ENCODE results near the gene FBXW7. TPM values are rescaled to one million over a fixed set of nuclear protein-coding genes. Genes with fewer than 3 reads are reported as not detected.

The FBXW7 gene
- total RNA-seq, 1 experiment from 2014 or later = 30.9 TPM

GRCh38 chr4:152422817-152423320 lies 113.0 kb downstream of the FBXW7 start:
- Histone ChIP-seq H3K79me2 (ENCODE audit: low read length) (no peaks in the 10 kb centered on the region), H3K9me2 (replicated peaks; ENCODE audit: insufficient read depth, low read length) (no peaks in the 10 kb centered on the region), H3K9me3 (ENCODE audit: low read length) (no peaks in the 10 kb centered on the region), H3K27me3 (ENCODE audit: low read length) (no peaks in the 10 kb centered on the region), H2AFZ (ENCODE audit: low read length) (no peak overlapping the region), H3K9ac (ENCODE audit: low read length) (no peak overlapping the region), H3K4me3 (ENCODE audit: low read length) (no peak overlapping the region), H3K4me1 (ENCODE audit: low read length) (no peaks in the 10 kb centered on the region), H3K27ac (ENCODE audit: low read length) (no peak overlapping the region), H4K20me1 (ENCODE audit: insufficient read depth, low read depth, low read length) (peaks cover 91% of the 10 kb centered on the region), H3K36me3 (ENCODE audit: insufficient read depth, low read length) (no peaks in the 10 kb centered on the region), H3K4me2 (ENCODE audit: low read depth, low read length, poor library complexity, severe bottlenecking) (no peak overlapping the region)
- DNase-seq = no peak

DNA sequence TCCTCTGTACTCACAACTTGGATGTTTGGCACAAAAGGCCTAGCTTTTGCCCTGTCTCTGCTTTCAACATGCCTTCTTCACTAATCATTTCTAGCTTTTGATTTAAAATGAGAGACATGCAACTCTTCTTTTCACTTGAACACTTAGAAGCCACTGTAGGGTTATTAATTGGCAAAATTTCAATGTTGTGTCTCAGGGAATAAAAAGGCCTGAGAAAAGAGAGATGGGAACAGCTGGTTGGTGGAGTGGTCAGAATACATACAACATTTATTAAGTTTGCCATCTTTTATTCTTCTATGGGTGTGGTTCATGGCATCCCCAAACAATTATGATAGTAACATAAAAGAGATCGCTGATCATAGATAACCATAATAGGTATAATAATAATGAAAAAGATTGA lies 114.3 kb downstream of the FBXW7 start:
- H3K4me2 ChIP-seq (ENCODE audit: low read depth, low read length, poor library complexity, severe bottlenecking) = no peak overlapping the region
- DNase-seq = no peak
- H3K4me1 ChIP-seq (ENCODE audit: low read length) = no peaks in the 10 kb centered on the region
- no peak overlapping the region for H2AFZ ChIP-seq (ENCODE audit: low read length)
- no peak overlapping the region for H3K4me3 ChIP-seq (ENCODE audit: low read length)
- no peak overlapping the region for H3K27ac ChIP-seq (ENCODE audit: low read length)
- H3K9ac ChIP-seq (ENCODE audit: low read length) = no peak overlapping the region
- no peaks in the 10 kb centered on the region for H3K36me3 ChIP-seq (ENCODE audit: insufficient read depth, low read length)
- H3K27me3 ChIP-seq (ENCODE audit: low read length) = no peaks in the 10 kb centered on the region
- H3K79me2 ChIP-seq (ENCODE audit: low read length) = no peaks in the 10 kb centered on the region
- H3K9me3 ChIP-seq (ENCODE audit: low read length) = no peaks in the 10 kb centered on the region
- peaks cover 91% of the 10 kb centered on the region for H4K20me1 ChIP-seq (ENCODE audit: insufficient read depth, low read depth, low read length)
- H3K9me2 ChIP-seq (replicated peaks; ENCODE audit: insufficient read depth, low read length) = no peaks in the 10 kb centered on the region

DNA sequence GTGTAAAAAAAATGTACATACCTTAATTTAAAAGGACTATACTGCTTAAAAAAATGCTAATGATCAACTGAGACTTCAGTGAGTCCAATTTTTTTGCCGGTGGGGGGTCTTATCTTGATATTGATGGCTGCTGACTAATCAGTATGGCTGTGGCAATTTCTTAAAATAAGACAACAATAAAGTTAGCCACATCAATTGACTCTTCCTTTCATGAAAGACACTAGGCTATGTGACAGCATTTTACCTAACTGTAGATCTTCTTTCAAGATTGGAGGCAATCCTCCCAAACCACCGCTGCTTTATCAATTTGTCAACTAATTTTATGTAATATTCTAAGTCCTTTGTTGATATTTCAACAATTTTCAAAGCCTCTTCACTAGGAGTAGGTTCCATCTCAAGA lies 116.1 kb downstream of the FBXW7 start:
- no peaks in the 10 kb centered on the region for H3K27me3 ChIP-seq (ENCODE audit: low read length)
- H3K9ac ChIP-seq (ENCODE audit: low read length) = no peak overlapping the region
- no peak for DNase-seq
- no peak overlapping the region for H2AFZ ChIP-seq (ENCODE audit: low read length)
- no peaks in the 10 kb centered on the region for H3K9me2 ChIP-seq (replicated peaks; ENCODE audit: insufficient read depth, low read length)
- H4K20me1 ChIP-seq (ENCODE audit: insufficient read depth, low read depth, low read length) = peaks cover 92% of the 10 kb centered on the region
- H3K79me2 ChIP-seq (ENCODE audit: low read length) = no peaks in the 10 kb centered on the region
- H3K4me1 ChIP-seq (ENCODE audit: low read length) = no peaks in the 10 kb centered on the region
- no peak overlapping the region for H3K27ac ChIP-seq (ENCODE audit: low read length)
- H3K36me3 ChIP-seq (ENCODE audit: insufficient read depth, low read length) = no peaks in the 10 kb centered on the region
- H3K4me3 ChIP-seq (ENCODE audit: low read length) = no peak overlapping the region
- H3K4me2 ChIP-seq (ENCODE audit: low read depth, low read length, poor library complexity, severe bottlenecking) = no peak overlapping the region
- no peaks in the 10 kb centered on the region for H3K9me3 ChIP-seq (ENCODE audit: low read length)

GRCh38 chr4:152417673-152418072 lies 118.2 kb downstream of the FBXW7 start:
- Histone ChIP-seq H3K79me2 (ENCODE audit: low read length) (no peaks in the 10 kb centered on the region), H2AFZ (ENCODE audit: low read length) (no peak overlapping the region), H4K20me1 (ENCODE audit: insufficient read depth, low read depth, low read length) (peaks cover 94% of the 10 kb centered on the region), H3K9ac (ENCODE audit: low read length) (no peak overlapping the region), H3K9me2 (replicated peaks; ENCODE audit: insufficient read depth, low read length) (no peaks in the 10 kb centered on the region), H3K27me3 (ENCODE audit: low read length) (no peaks in the 10 kb centered on the region), H3K4me2 (ENCODE audit: low read depth, low read length, poor library complexity, severe bottlenecking) (no peak overlapping the region), H3K27ac (ENCODE audit: low read length) (no peak overlapping the region), H3K4me1 (ENCODE audit: low read length) (no peaks in the 10 kb centered on the region), H3K9me3 (ENCODE audit: low read length) (no peaks in the 10 kb centered on the region), H3K36me3 (ENCODE audit: insufficient read depth, low read length) (no peaks in the 10 kb centered on the region), H3K4me3 (ENCODE audit: low read length) (no peak overlapping the region)
- no peak for DNase-seq

GRCh38 chr4:152415980-152416379 lies 119.9 kb downstream of the FBXW7 start:
- DNase-seq = no peak
- no peaks in the 10 kb centered on the region for H3K9me2 ChIP-seq (replicated peaks; ENCODE audit: insufficient read depth, low read length)
- H3K36me3 ChIP-seq (ENCODE audit: insufficient read depth, low read length) = no peaks in the 10 kb centered on the region
- H3K27me3 ChIP-seq (ENCODE audit: low read length) = no peaks in the 10 kb centered on the region
- peaks cover 89% of the 10 kb centered on the region for H4K20me1 ChIP-seq (ENCODE audit: insufficient read depth, low read depth, low read length)
- no peak overlapping the region for H3K4me3 ChIP-seq (ENCODE audit: low read length)
- no peak overlapping the region for H2AFZ ChIP-seq (ENCODE audit: low read length)
- no peak overlapping the region for H3K4me2 ChIP-seq (ENCODE audit: low read depth, low read length, poor library complexity, severe bottlenecking)
- H3K9me3 ChIP-seq (ENCODE audit: low read length) = no peaks in the 10 kb centered on the region
- no peak overlapping the region for H3K27ac ChIP-seq (ENCODE audit: low read length)
- H3K4me1 ChIP-seq (ENCODE audit: low read length) = no peaks in the 10 kb centered on the region
- H3K79me2 ChIP-seq (ENCODE audit: low read length) = no peaks in the 10 kb centered on the region
- no peak overlapping the region for H3K9ac ChIP-seq (ENCODE audit: low read length)

GRCh38 chr4:152408514-152409327 lies 127.2 kb downstream of the FBXW7 start:
- Histone ChIP-seq H3K4me3 (ENCODE audit: low read length) (no peak overlapping the region), H4K20me1 (ENCODE audit: insufficient read depth, low read depth, low read length) (peaks cover 75% of the 10 kb centered on the region)

DNA sequence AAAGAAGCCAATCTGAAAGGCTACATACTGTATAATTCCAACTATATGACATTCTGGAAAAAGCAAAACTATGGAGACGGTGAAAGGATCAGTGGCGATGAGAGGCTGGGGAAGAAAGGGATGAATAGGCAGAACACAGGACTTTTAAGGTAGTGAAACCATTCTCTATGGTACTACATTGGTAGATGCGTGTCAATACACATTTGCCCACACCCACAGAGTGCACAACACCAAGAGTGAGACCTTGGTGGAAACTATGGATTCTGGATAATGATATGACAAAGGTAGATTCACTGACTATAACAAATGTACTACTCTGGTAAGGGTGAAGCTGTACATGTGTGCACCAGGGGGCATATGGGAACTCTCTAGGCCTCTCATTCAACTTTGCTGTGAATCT lies 134.5 kb downstream of the FBXW7 start:
- Histone ChIP-seq H3K4me2 (ENCODE audit: low read depth, low read length, poor library complexity, severe bottlenecking) (no peak overlapping the region), H3K27me3 (ENCODE audit: low read length) (no peaks in the 10 kb centered on the region), H3K9me2 (replicated peaks; ENCODE audit: insufficient read depth, low read length) (no peaks in the 10 kb centered on the region), H3K4me3 (ENCODE audit: low read length) (no peak overlapping the region), H4K20me1 (ENCODE audit: insufficient read depth, low read depth, low read length) (peaks cover 80% of the 10 kb centered on the region), H3K9ac (ENCODE audit: low read length) (no peak overlapping the region), H3K79me2 (ENCODE audit: low read length) (no peaks in the 10 kb centered on the region), H2AFZ (ENCODE audit: low read length) (no peak overlapping the region), H3K27ac (ENCODE audit: low read length) (no peak overlapping the region), H3K9me3 (ENCODE audit: low read length) (no peaks in the 10 kb centered on the region), H3K36me3 (ENCODE audit: insufficient read depth, low read length) (no peaks in the 10 kb centered on the region), H3K4me1 (ENCODE audit: low read length) (peaks cover 15% of the 10 kb centered on the region)
- no peak for DNase-seq

More at GRCh38 chr4:152408514-152409327, 127.2 kb downstream of the FBXW7 start:
- Histone ChIP-seq H2AFZ (ENCODE audit: low read length) (no peak overlapping the region), H3K36me3 (ENCODE audit: insufficient read depth, low read length) (no peaks in the 10 kb centered on the region), H3K79me2 (ENCODE audit: low read length) (no peaks in the 10 kb centered on the region), H3K4me2 (ENCODE audit: low read depth, low read length, poor library complexity, severe bottlenecking) (no peak overlapping the region), H3K9me2 (replicated peaks; ENCODE audit: insufficient read depth, low read length) (no peaks in the 10 kb centered on the region), H3K9me3 (ENCODE audit: low read length) (no peaks in the 10 kb centered on the region), H3K9ac (ENCODE audit: low read length) (no peak overlapping the region), H3K4me1 (ENCODE audit: low read length) (peaks cover 3% of the 10 kb centered on the region; the same call in 1 of the 2 replicates), H3K27ac (ENCODE audit: low read length) (no peak overlapping the region), H3K27me3 (ENCODE audit: low read length) (no peaks in the 10 kb centered on the region)
- peak; percentile 84 for DNase-seq

- Histone ChIP-seq H3K27ac (ENCODE audit: low read length) (no peak overlapping the region), H3K36me3 (ENCODE audit: insufficient read depth, low read length) (no peaks in the 10 kb centered on the region), H4K20me1 (ENCODE audit: insufficient read depth, low read depth, low read length) (peaks cover 86% of the 10 kb centered on the region), H3K79me2 (ENCODE audit: low read length) (no peaks in the 10 kb centered on the region), H3K27me3 (ENCODE audit: low read length) (no peaks in the 10 kb centered on the region), H3K4me1 (ENCODE audit: low read length) (peaks cover 15% of the 10 kb centered on the region), H3K9ac (ENCODE audit: low read length) (no peak overlapping the region), H3K9me2 (replicated peaks; ENCODE audit: insufficient read depth, low read length) (no peaks in the 10 kb centered on the region), H3K4me3 (ENCODE audit: low read length) (no peak overlapping the region), H2AFZ (ENCODE audit: low read length) (no peak overlapping the region), H3K4me2 (ENCODE audit: low read depth, low read length, poor library complexity, severe bottlenecking) (peak overlapping the region; percentile 33), H3K9me3 (ENCODE audit: low read length) (no peaks in the 10 kb centered on the region)
- peak; percentile 85 for DNase-seq
These were observed 136.6 kb downstream of the FBXW7 start for GRCh38 chr4:152399246-152399645.

All from Karpas-422 (cell line).